Measurements from ENCODE around the gene LILRA2.
"Not testable (repeated sequence)": the region's sequence is repeated elsewhere in the genome, so short reads cannot be mapped to it uniquely, and the experiment has no call there.

Gene LILRA2

GRCh38 chr19:54571715-54572615 lies 1.6 kb upstream of the LILRA2 start:
- not testable (repeated sequence) for DNase-seq

GRCh38 chr19:54572696-54573311 lies 786 bp upstream of the LILRA2 start:
- DNase-seq, result no peak

GRCh38 chr19:54574051-54574450 lies 461 bp downstream of the LILRA2 start:
- DNase-seq, result no peak

- no peak for DNase-seq
Measured at GRCh38 chr19:54574527-54575056, 1.0 kb downstream of the LILRA2 start.

- not testable (repeated sequence) for DNase-seq
Measured at GRCh38 chr19:54575205-54575604, 1.6 kb downstream of the LILRA2 start.

- no peak for DNase-seq
Measured at GRCh38 chr19:54576411-54576976, 2.9 kb downstream of the LILRA2 start.

GRCh38 chr19:54577334-54577733 lies 3.7 kb downstream of the LILRA2 start:
- no peak for DNase-seq

- DNase-seq, result not testable (repeated sequence)
Measured at GRCh38 chr19:54578268-54578667, 4.7 kb downstream of the LILRA2 start.

- DNase-seq, result no peak
Measured at GRCh38 chr19:54586397-54586796, 12.8 kb downstream of the LILRA2 start.

- DNase-seq, result no peak
Measured at GRCh38 chr19:54587026-54587425, 13.4 kb downstream of the LILRA2 start.

GRCh38 chr19:54593445-54593844 lies 19.9 kb downstream of the LILRA2 start, which contains the start of gene LILRA1:
TSS of gene LILRA1 (plus strand) at chr19:54593632. CDS start at chr19:54594245, 613 bp downstream.
- not testable (repeated sequence) for DNase-seq

GRCh38 chr19:54593931-54594626 lies 20.5 kb downstream of the LILRA2 start:
- not testable (repeated sequence) for DNase-seq

GRCh38 chr19:54594737-54595136 lies 21.1 kb downstream of the LILRA2 start:
- DNase-seq, result no peak

- not testable (repeated sequence) for DNase-seq
Measured at GRCh38 chr19:54595680-54596436, 22.3 kb downstream of the LILRA2 start.

GRCh38 chr19:54600212-54600611 lies 26.6 kb downstream of the LILRA2 start:
- no peak for DNase-seq

- DNase-seq, result no peak
Measured at GRCh38 chr19:54606230-54606629, 32.6 kb downstream of the LILRA2 start.

- no peak for DNase-seq
Measured at GRCh38 chr19:54606891-54607784, 33.5 kb downstream of the LILRA2 start.

- no peak for DNase-seq
Measured at GRCh38 chr19:54607785-54608150, 34.2 kb downstream of the LILRA2 start.

GRCh38 chr19:54608205-54608604 lies 34.6 kb downstream of the LILRA2 start:
- DNase-seq, result no peak

GRCh38 chr19:54608792-54609191 lies 35.2 kb downstream of the LILRA2 start:
- no peak for DNase-seq

GRCh38 chr19:54609356-54609791 lies 35.8 kb downstream of the LILRA2 start:
- DNase-seq, result no peak
